Dermis microvascular lymphatic vessel endothelial cell (primary cell): ENCODE data around the gene FBXW11. TPM values are rescaled to one million over a fixed set of nuclear protein-coding genes. Genes with fewer than 3 reads are reported as not detected.

Experiments used
- DNase-seq, 2 donors: peaks; one replicate each; pipeline versions ENCODE4 v3.0.0 to v3.0.0-alpha.2; 2010; ENCODE audit warnings: low read depth in 2 of 2
- total RNA-seq: library from RNA; depleted of rRNA; stranded (reverse); fragments of >200 nt; gene quantifications from 2 replicates; pipeline ENCODE4 v1.2.1, GENCODE V29; 2014

FBXW11 gene
- total RNA-seq, 1 donor from 2014 or later, result 58.0 TPM

GRCh38 chr5:171845040-171845630 is 161.3 kb downstream of the FBXW11 start:
- DNase-seq, result no peak

GRCh38 chr5:171842777-171843328 is 163.6 kb downstream of the FBXW11 start:
- no peak for DNase-seq

GRCh38 chr5:171841984-171842776 is 164.3 kb downstream of the FBXW11 start:
- DNase-seq, result peak in 1 of 2 donors; percentile 22

- DNase-seq, result peak in 1 of 2 donors; percentile 20
Observed at GRCh38 chr5:171840711-171841522, 165.5 kb downstream of the FBXW11 start.

- DNase-seq, result no peak
Observed at GRCh38 chr5:171840066-171840465, 166.4 kb downstream of the FBXW11 start.

- DNase-seq, result no peak
Observed at GRCh38 chr5:171839112-171839511, 167.3 kb downstream of the FBXW11 start.

GRCh38 chr5:171838066-171838465 is 168.4 kb downstream of the FBXW11 start:
- DNase-seq, result no peak

- DNase-seq, result no peak
Observed at GRCh38 chr5:171837522-171837921, 168.9 kb downstream of the FBXW11 start.

GRCh38 chr5:171835066-171835465 is 171.4 kb downstream of the FBXW11 start:
- no peak for DNase-seq

- no peak for DNase-seq
Observed at GRCh38 chr5:171834461-171834860, 172.0 kb downstream of the FBXW11 start.

GRCh38 chr5:171832775-171833174 is 173.7 kb downstream of the FBXW11 start:
- DNase-seq, result no peak

GRCh38 chr5:171830686-171831085 is 175.8 kb downstream of the FBXW11 start:
- DNase-seq, result no peak

- no peak for DNase-seq
Observed at GRCh38 chr5:171827162-171827561, 179.3 kb downstream of the FBXW11 start.

- DNase-seq, result no peak
Observed at GRCh38 chr5:171826132-171826531, 180.3 kb downstream of the FBXW11 start.

- no peak for DNase-seq
Observed at GRCh38 chr5:171825051-171825450, 181.4 kb downstream of the FBXW11 start.

GRCh38 chr5:171823269-171823668 is 183.2 kb downstream of the FBXW11 start:
- DNase-seq, result no peak

GRCh38 chr5:171821286-171821685 is 185.2 kb downstream of the FBXW11 start:
- DNase-seq, result no peak

- DNase-seq, result no peak
Observed at GRCh38 chr5:171820561-171820960, 185.9 kb downstream of the FBXW11 start.

GRCh38 chr5:171816666-171817065 is 189.8 kb downstream of the FBXW11 start:
- no peak for DNase-seq

GRCh38 chr5:171813813-171814490 is 192.5 kb downstream of the FBXW11 start:
- DNase-seq, result no peak

GRCh38 chr5:171813270-171813669 is 193.2 kb downstream of the FBXW11 start:
- no peak for DNase-seq
